Effector memory CD8-positive, alpha-beta T cell (primary cell): ENCODE measurements around the gene TM4SF18.

Experiments used
- ATAC-seq: fragments of 150-1000 bp; cut with Tn5 transposase; replicated peaks from 2 replicates; pipeline ENCODE4 v1.10.0; 2021; ENCODE audit warnings: mild to moderate bottlenecking, moderate library complexity
- DNase-seq, 3 experiments: peaks; one replicate each; pipeline ENCODE4 v3.0.0; 2021
- H3K27ac Mint-ChIP-seq, 2 donors: one replicate each; pipeline ENCODE4 v1.8.0; 2022; ENCODE audit warnings: mild to moderate bottlenecking in 2 of 2, mixed read lengths in 2 of 2, moderate library complexity in 2 of 2
- H3K27me3 Mint-ChIP-seq, 2 donors: one replicate each; pipeline ENCODE4 v1.8.0; 2022; ENCODE audit warnings: mixed read lengths in 2 of 2
- H3K36me3 Mint-ChIP-seq: one replicate; pipeline ENCODE4 v1.8.0; 2022; ENCODE audit warnings: mild to moderate bottlenecking, moderate library complexity, mixed read lengths; ENCODE audit not compliant: insufficient read depth
- H3K4me1 Mint-ChIP-seq, 2 donors: one replicate each; pipeline ENCODE4 v1.8.0; 2022; ENCODE audit warnings: low read depth in 2 of 2, mixed read lengths in 2 of 2
- H3K4me3 Mint-ChIP-seq, 2 donors: one replicate each; pipeline ENCODE4 v1.8.0; 2022; ENCODE audit warnings: mild to moderate bottlenecking in 2 of 2, mixed read lengths in 2 of 2, moderate library complexity in 2 of 2
- H3K9me3 Mint-ChIP-seq, 2 donors: one replicate each; pipeline ENCODE4 v1.8.0; 2022; ENCODE audit warnings: mixed read lengths in 2 of 2

TM4SF18 gene

DNA sequence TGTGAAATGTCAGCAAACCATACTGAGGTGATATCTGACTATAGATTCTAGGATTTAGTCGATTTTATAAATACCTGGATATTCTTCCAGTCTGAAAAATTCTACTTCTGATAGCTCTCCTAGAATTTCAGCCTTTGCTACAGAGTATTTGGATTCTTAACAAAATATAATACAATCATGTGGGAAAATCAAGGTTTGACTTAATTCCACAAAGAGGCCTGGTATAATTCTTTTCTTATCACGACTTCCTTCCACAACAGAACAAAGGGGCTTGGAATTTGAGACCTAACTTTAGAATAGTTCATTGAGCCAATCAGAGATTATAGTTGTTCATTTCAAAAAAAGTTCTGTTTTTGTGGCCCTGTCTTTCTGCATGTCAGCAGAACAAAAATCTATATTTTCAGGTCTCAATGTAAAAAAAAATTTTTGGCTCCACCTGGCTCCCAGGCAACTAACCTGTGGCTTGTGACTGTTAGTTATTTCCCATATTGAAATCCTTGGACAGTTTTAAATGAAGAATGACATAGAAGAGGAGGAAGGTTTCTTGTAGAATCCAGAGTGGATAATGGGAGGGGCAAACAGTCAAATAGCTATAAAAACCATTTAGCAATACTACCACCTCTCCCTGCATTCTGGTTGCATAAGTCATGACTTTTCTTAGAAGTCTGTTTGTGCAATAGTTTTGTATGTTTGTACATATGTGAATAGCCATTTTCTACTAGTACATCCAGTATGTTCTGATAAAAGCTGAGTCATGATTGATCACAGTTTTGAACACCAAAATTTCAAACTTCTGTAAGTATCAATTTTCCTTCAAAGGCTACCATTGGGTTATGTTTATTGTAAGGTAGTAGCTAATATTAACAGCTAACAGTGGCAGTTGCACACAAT is 40.0 kb upstream of the TM4SF18 start:
- no peak for ATAC-seq
- no peaks in the 10 kb centered on the region for H3K36me3 Mint-ChIP-seq
- peaks cover 27 to 35% of the 10 kb centered on the region in 2 donors for H3K27me3 Mint-ChIP-seq
- H3K4me1 Mint-ChIP-seq: no peaks in the 10 kb centered on the region
- H3K9me3 Mint-ChIP-seq: no peaks in the 10 kb centered on the region
- DNase-seq: no peak
- H3K4me3 Mint-ChIP-seq: no peak overlapping the region
- no peak overlapping the region for H3K27ac Mint-ChIP-seq

DNA sequence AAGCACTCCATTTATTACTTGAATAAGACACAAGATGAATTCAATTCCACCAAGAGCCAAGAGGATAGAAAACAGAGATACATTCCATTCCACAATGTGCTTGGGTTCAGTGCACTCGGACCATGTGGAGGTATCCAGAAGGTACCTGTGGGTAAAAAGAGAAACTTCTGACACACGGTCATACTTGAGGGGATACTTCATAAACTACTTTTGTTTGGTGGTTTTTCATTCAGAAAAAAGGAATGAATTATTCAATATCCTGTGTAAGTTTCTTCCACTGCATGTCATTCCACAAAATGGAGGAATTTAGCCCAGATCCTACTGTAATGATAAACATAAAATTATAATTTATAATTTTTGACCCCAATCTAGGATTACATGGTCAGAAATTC is 38.3 kb upstream of the TM4SF18 start:
- Mint-ChIP-seq H3K27me3 (peaks cover 19 to 27% of the 10 kb centered on the region in 2 donors), H3K36me3 (no peaks in the 10 kb centered on the region), H3K4me3 (no peak overlapping the region), H3K27ac (no peak overlapping the region), H3K9me3 (no peaks in the 10 kb centered on the region), H3K4me1 (no peaks in the 10 kb centered on the region)
- ATAC-seq: no peak
- no peak for DNase-seq

DNA sequence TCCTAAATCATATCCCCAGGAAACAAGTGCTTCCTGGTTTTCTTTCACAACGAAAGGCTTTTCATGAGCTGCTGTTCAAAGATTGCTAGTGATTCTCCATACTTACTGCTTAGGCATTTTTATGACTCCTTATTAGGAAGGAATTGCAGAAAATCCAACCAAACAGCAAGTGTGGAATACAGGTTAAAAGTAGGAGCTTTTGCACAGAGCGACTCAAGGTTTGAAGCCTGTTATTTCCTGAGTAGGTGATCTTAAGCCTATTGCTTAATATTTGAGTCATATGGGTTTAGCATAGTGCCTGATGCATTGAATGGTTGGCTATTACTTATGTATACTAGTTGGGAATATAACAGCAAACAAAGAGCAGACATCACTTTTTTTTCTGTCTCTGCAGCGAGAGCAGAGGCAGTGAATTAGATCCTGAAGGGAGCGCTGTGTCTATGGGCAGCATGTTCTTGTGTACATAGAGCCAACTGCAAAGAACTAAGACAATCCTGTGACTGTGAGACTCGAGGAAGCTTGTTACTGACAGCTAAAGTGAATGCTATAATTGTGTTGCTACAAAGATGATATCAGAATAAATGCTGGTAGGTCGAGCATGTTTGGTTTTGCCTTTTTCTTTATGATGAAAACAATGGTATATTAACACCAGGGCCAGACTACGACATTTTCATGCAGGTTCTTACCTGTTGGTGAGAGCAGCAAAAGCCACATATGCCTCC is 37.7 kb upstream of the TM4SF18 start:
- ATAC-seq: no peak
- H3K9me3 Mint-ChIP-seq: no peaks in the 10 kb centered on the region
- H3K4me3 Mint-ChIP-seq: no peak overlapping the region
- DNase-seq: no peak
- H3K27ac Mint-ChIP-seq: no peak overlapping the region
- no peaks in the 10 kb centered on the region for H3K36me3 Mint-ChIP-seq
- H3K27me3 Mint-ChIP-seq: peaks cover 19 to 26% of the 10 kb centered on the region in 2 donors
- H3K4me1 Mint-ChIP-seq: no peaks in the 10 kb centered on the region

DNA sequence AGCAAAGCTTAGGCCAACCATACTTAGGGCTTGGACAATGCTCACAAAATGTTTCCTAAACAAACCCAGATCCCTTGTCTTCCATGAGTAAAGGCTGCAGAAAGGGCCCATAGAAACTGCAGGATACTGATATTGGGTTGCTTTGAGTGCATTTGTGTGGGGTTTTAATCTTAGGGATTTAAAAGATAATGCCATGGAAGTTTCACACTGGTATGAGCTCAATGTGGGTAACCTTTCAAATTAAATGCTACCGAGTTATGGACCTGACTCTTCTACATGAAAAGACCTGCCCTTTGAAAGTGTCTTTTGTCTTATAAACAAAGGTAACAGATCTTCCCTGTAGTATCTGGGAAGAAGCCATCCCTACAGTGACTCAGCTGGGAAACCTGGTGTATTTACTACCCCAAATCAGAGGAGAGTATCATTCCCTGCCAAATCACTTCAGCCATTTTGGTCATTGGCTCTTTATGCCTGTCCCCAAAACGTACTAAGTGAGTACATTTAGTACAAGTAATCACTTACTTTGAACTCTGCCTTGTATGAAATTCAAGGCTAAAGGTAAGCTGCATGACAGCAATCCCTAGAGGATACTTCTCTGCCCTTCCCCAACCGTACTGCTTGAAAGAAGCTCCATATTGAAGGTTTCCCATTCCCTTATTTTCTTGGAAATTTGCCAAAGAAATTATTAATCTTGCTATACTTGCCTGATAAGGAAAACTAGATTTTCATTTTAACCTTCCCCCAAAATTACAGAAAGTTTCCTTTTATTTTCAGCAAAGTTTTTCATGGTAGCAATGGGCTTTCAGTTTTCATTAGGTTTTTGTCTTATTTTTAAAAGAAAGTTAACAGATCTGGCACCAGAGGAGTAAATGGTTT is 36.8 kb upstream of the TM4SF18 start:
- H3K27ac Mint-ChIP-seq: no peak overlapping the region
- H3K27me3 Mint-ChIP-seq: peaks cover 15 to 29% of the 10 kb centered on the region in 2 donors
- no peaks in the 10 kb centered on the region for H3K9me3 Mint-ChIP-seq
- no peaks in the 10 kb centered on the region for H3K36me3 Mint-ChIP-seq
- ATAC-seq (no peak), DNase-seq (no peak)
- H3K4me1 Mint-ChIP-seq: no peaks in the 10 kb centered on the region
- no peak overlapping the region for H3K4me3 Mint-ChIP-seq

DNA sequence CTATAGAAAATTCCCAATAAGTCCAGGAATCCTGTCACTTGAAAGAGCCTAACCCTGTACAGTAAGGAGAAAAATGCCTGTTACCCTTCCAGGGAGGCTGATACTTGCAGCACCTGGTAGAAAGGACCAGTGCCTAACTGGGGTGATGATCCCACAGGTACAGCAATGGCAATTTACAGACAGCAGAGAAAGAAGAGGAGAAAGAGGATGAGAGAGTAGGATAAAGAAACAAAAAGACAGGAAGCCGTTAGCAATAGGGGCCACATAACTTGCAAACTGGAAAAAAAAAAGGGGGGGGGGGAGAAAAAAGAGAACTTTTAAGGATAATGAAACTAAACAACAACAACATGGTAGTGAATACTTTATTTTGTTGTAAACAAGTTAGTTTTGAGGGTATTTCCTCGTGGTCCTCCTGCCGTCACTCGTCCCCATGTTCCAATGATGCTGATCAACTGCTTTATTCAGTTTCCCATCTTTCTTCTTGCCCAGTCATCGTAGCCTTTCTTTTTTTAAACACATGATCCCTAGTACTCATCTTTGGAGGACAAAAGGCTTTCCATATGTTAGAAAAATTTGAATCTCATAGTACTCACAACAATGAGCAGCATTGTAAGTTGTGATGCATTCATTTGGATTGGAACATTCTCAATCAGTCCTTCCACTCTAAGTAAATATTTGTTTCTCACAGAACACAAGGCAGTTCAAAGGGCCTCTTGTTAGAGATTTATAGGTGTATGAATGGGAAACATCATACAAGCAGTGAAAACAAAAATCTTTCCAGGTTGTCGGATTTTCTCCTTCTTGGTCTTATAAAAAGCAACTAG is 35.5 kb upstream of the TM4SF18 start:
- H3K9me3 Mint-ChIP-seq: no peaks in the 10 kb centered on the region
- no peak overlapping the region for H3K27ac Mint-ChIP-seq
- DNase-seq: no peak
- ATAC-seq: no peak
- no peaks in the 10 kb centered on the region for H3K4me1 Mint-ChIP-seq
- no peaks in the 10 kb centered on the region for H3K36me3 Mint-ChIP-seq
- H3K27me3 Mint-ChIP-seq: peaks cover 17 to 33% of the 10 kb centered on the region in 2 donors
- H3K4me3 Mint-ChIP-seq: no peak overlapping the region

DNA sequence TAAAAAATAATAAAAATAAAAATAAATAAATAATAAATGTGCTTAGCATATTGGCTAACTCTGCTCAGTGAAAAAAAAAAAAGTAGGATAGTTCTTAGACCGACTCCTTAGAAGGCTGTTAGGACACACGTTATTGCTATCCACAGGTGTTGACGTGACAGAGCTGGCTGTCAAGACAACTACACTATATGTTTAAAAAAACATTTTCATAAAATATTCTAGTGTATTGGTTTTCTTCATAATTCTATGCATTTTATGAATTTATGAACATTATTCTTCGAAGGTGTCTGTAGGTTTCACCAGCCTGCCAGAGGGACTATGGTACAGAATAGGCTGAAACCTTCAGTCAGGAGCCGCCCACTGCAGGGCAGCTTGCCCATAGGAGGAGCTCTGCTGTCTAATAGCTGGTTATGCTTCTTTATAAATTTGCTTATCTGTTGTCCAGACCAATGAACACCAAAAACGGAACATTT is 34.8 kb upstream of the TM4SF18 start:
- DNase-seq: no peak
- no peak overlapping the region for H3K27ac Mint-ChIP-seq
- H3K4me3 Mint-ChIP-seq: no peak overlapping the region
- no peaks in the 10 kb centered on the region for H3K36me3 Mint-ChIP-seq
- H3K4me1 Mint-ChIP-seq: no peaks in the 10 kb centered on the region
- ATAC-seq: no peak
- no peaks in the 10 kb centered on the region for H3K9me3 Mint-ChIP-seq
- peaks cover 19 to 35% of the 10 kb centered on the region in 2 donors for H3K27me3 Mint-ChIP-seq

DNA sequence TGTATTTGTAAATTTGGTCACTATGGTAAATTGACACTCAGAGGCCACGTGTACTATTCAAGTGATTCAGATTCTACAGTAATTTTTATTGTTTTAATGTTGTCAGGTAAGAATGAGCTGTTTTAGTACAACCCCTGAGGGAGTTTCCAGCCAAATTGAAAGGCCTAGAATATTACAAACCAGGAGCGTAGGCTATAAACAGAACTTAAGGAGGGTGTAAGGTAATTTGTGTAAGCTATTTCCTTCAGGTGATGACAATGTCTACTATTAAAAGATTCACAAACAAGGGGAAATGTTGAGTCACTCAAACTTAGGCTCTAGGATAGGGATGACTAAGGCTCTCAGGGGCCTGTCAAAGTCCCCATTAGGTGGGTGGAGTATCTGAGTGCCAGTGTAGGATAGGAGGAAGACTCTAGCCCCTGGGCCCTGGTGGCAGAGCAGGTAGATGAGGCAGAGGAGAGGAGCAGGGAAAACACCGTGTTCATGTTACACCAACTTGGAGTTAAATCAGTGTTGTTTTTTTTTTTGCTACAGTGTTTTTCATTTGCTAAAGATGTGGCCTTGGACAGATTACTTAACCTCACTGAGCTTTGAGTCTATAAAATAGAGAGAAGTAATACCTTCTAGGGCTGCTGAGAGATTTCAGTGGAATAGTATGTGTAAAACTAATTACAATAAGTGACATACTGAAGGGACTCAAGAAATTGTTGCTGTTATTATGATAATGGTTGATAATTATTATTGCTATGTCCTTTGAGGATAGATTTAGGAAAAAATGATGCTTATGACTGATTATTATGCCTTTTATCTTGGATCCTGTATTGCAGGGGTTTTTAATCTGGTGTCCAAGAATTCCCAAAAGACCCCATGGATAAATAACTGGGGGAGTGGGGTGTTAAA is 33.8 kb upstream of the TM4SF18 start:
- ATAC-seq: no peak
- no peaks in the 10 kb centered on the region for H3K9me3 Mint-ChIP-seq
- no peaks in the 10 kb centered on the region for H3K36me3 Mint-ChIP-seq
- H3K27me3 Mint-ChIP-seq: peaks cover 25 to 33% of the 10 kb centered on the region in 2 donors
- no peak for DNase-seq
- no peak overlapping the region for H3K27ac Mint-ChIP-seq
- no peaks in the 10 kb centered on the region for H3K4me1 Mint-ChIP-seq
- no peak overlapping the region for H3K4me3 Mint-ChIP-seq

DNA sequence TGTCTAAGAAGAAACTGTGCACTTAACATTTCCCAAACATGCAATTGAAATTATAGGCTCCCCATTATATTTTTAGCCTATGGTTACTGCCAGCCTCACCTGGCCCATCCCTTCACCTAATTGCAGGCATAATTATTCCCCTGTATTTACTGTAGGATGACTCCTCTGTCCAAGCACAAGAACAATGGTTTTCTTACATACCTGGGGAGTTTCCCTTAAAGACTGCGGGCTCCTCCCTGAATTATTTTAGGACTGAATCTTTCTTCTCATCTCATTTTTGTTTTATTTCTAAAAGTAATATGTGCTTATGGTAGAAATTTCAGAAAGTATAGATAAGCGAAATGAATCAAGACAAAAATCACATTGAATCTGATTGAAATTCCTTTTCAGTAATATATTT is 32.6 kb upstream of the TM4SF18 start:
- H3K4me3 Mint-ChIP-seq: no peak overlapping the region
- H3K9me3 Mint-ChIP-seq: no peaks in the 10 kb centered on the region
- H3K27me3 Mint-ChIP-seq: peaks cover 37 to 45% of the 10 kb centered on the region in 2 donors
- H3K27ac Mint-ChIP-seq: no peak overlapping the region
- H3K4me1 Mint-ChIP-seq: no peaks in the 10 kb centered on the region
- H3K36me3 Mint-ChIP-seq: no peaks in the 10 kb centered on the region
- DNase-seq (no peak), ATAC-seq (no peak)

DNA sequence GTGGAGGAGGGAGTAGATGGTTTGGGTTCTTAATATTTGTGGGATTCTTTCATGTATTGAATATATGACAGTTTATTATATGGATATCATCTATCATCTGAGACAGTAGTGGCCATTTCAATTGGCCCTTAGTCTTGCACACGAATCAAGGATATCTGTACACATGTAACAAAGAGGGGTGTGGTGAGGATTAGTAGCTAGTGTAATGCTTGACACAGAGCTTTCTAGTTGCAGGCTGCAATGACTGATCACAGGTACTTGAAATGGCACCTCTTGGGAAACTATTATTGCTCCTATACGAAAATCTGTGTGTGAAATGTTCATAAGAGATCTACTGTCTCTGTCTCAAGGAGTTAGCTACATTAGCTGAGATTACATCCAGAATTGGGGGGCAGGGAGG is 31.2 kb upstream of the TM4SF18 start:
- H3K4me1 Mint-ChIP-seq: no peaks in the 10 kb centered on the region
- H3K27me3 Mint-ChIP-seq: peaks cover 40 to 48% of the 10 kb centered on the region in 2 donors
- ATAC-seq: no peak
- no peak for DNase-seq
- no peaks in the 10 kb centered on the region for H3K36me3 Mint-ChIP-seq
- no peaks in the 10 kb centered on the region for H3K9me3 Mint-ChIP-seq
- no peak overlapping the region for H3K4me3 Mint-ChIP-seq
- no peak overlapping the region for H3K27ac Mint-ChIP-seq

DNA sequence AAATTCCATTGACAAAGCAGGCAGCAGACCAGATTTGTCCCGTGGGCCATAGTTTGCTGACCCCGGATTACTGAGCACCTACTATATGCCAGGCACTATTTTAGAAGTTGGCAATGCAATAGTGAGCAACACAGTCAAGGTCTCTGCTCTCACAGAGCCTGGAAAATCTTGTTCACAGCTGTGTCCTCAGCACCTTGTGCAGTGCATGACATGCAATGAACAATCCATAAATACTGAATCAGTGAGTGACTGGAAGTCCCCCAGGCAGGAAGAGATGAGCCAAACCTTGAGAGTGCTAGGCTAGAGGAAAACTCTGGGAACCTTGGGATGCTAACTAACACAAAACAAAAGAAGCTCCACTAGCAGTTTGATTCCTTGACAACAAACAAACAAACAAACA is 29.6 kb upstream of the TM4SF18 start:
- peaks cover 52 to 62% of the 10 kb centered on the region in 2 donors for H3K27me3 Mint-ChIP-seq
- H3K36me3 Mint-ChIP-seq: no peaks in the 10 kb centered on the region
- no peak for DNase-seq
- no peak for ATAC-seq
- H3K9me3 Mint-ChIP-seq: no peaks in the 10 kb centered on the region
- no peak overlapping the region for H3K4me3 Mint-ChIP-seq
- H3K4me1 Mint-ChIP-seq: no peaks in the 10 kb centered on the region
- H3K27ac Mint-ChIP-seq: no peak overlapping the region

DNA sequence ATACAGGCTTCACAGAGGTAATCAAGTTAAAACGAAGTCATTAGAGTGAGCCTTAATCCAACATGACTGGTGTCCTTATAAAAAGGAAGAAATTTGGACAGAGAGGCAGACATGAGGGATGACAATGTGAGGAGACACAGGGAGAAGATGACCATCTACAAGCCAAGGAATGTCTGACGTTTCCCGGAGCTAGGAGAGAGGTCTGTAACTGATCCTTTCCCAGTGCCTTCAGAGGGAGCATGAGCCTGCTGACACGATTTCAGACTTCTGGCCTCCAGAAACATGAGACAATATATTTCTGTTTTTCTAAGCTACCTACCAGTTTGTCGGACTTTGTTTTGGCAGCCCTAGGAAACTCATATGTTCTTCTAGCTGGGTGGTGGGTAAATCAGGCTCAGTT is 28.9 kb upstream of the TM4SF18 start:
- peaks cover 50 to 66% of the 10 kb centered on the region in 2 donors for H3K27me3 Mint-ChIP-seq
- no peaks in the 10 kb centered on the region for H3K4me1 Mint-ChIP-seq
- ATAC-seq: no peak
- H3K27ac Mint-ChIP-seq: no peak overlapping the region
- DNase-seq: no peak
- H3K4me3 Mint-ChIP-seq: no peak overlapping the region
- H3K36me3 Mint-ChIP-seq: no peaks in the 10 kb centered on the region
- no peaks in the 10 kb centered on the region for H3K9me3 Mint-ChIP-seq

DNA sequence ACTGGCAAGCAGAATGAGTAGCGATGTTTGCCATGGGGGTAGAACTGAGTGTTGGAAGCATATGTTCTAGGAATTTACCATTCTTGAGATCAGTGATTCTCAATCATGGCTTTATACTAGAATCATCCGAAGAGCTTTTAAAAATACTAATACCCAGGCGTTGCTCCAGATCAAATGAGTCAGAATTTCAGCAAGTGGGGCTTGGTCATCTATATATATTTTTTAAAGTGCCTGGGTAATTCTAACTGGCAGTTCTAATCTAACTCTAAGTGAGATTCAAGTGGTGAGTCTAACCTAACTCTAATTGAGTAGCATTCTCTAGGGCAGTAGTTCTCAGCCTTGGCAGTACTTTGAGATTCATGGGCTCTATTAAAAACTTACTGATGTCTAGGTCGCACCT is 23.2 kb upstream of the TM4SF18 start:
- H3K9me3 Mint-ChIP-seq: no peaks in the 10 kb centered on the region
- no peaks in the 10 kb centered on the region for H3K36me3 Mint-ChIP-seq
- no peak overlapping the region for H3K4me3 Mint-ChIP-seq
- no peak for DNase-seq
- no peaks in the 10 kb centered on the region for H3K4me1 Mint-ChIP-seq
- H3K27me3 Mint-ChIP-seq: peaks cover 42 to 56% of the 10 kb centered on the region in 2 donors
- no peak overlapping the region for H3K27ac Mint-ChIP-seq
- ATAC-seq: no peak
